HG03439 (cell line): ENCODE data around the gene SIX2.

ENCODE experiments used
- ATAC-seq: cut with Tn5 transposase; IDR thresholded peaks from one replicate; pipeline ENCODE4 v1.9.1; 2021; ENCODE audit warnings: mild to moderate bottlenecking, moderate library complexity; ENCODE audit not compliant: unreplicated experiment

Gene SIX2

DNA sequence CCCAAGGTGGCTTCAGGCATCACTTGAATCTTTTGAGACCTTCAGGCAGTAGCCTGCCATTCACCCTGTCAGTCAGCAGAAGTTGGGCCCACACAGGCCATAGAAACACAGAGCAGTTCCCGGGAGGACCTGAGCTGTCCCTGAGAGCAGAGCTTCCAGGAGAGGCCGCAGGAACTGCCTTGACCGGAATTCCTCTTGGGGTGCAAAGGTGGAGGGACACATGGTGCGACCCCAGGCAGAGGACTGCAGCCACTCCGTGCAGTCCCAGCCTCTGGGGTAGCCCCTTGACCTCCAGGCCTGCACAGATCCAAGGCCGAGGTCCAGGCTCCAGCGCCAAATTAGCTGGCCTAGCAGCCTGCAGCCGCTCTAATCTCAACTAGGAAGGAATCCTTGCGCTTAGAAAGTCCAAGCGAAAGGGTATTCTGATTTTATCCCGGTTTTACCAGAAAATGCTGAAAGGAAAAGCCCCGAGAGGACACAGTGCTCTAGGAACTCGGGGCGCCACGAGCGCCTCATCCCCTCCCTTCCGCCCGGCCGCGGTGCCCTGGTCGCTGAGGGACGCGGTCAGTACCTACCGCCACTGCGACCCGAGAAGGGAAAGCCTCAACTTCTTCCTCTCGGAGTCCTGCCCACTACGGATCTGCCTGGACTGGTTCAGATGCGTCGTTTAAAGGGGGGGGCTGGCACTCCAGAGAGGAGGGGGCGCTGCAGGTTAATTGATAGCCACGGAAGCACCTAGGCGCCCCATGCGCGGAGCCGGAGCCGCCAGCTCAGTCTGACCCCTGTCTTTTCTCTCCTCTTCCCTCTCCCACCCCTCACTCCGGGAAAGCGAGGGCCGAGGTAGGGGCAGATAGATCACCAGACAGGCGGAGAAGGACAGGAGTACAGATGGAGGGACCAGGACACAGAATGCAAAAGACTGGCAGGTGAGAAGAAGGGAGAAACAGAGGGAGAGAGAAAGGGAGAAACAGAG, 5.4 kb downstream of the SIX2 start:
- no peak for ATAC-seq

GRCh38 chr2:45002686-45003085, 6.6 kb downstream of the SIX2 start:
- ATAC-seq: no peak

GRCh38 chr2:45001869-45002385, 7.3 kb downstream of the SIX2 start:
- ATAC-seq: no peak

GRCh38 chr2:45000921-45001868, 8.1 kb downstream of the SIX2 start:
- no peak for ATAC-seq

- ATAC-seq: no peak
Measured at GRCh38 chr2:45000341-45000901, 8.8 kb downstream of the SIX2 start.

- no peak for ATAC-seq
Measured at GRCh38 chr2:44999540-44999939, 9.7 kb downstream of the SIX2 start.

DNA sequence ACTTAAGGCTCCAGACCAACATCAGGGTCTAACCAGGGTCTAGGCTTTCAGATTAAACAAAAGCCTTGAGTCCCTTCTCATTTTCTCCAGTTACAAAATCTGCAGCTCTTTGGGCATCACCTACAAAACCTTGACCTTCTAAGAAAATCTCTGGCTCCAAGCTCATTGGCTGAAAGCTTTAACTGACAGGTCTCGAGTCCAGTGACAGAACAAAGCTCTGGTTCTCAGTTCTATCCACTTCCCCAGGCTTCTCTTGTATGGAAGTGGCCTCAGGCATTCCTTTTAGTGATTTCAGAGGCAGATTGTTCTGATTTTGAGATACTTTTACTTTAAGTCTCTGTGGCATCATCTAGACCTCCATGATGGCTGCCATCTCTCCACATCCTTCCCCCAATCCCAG, 11.3 kb downstream of the SIX2 start:
- ATAC-seq: no peak

GRCh38 chr2:44996356-44996755, 12.9 kb downstream of the SIX2 start:
- no peak for ATAC-seq

DNA sequence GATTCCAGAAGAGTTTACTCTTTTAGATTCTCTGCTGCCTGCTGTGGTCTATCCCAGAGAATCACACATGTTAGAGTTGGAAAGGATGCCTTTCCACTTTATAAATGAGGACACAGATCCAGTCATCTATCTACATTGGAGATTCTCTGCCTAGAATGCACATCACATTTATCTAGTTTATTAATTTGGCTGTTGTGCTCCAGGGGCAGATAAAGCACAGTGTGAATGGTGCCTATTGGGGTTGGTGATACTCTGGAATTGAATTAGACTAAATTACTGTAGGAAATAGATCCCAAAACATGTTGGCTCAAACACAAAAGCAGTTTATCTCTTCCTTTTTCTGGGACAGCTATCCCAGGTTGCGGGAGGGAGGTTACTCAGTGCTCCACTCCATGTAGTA, 14.9 kb downstream of the SIX2 start:
- no peak for ATAC-seq

DNA sequence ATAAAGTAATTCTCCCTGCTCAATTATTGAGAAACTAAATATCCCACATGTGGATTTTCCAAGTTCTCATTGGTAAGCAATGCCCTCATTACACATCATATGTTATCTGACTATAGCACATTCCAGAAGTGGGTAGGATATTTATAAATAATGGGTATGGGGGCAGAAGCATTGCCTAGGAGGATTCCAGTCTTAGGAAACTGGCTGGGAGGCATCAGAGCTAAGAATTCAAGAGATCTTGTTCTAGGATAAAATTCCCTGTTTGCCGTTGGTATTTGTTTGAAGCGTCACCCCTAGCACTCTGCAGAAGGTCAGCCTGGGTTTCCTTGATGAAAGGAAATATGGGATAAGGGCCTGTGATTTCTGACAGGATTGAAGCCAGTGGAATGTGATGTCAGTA, 20.1 kb downstream of the SIX2 start:
- ATAC-seq: no peak

DNA sequence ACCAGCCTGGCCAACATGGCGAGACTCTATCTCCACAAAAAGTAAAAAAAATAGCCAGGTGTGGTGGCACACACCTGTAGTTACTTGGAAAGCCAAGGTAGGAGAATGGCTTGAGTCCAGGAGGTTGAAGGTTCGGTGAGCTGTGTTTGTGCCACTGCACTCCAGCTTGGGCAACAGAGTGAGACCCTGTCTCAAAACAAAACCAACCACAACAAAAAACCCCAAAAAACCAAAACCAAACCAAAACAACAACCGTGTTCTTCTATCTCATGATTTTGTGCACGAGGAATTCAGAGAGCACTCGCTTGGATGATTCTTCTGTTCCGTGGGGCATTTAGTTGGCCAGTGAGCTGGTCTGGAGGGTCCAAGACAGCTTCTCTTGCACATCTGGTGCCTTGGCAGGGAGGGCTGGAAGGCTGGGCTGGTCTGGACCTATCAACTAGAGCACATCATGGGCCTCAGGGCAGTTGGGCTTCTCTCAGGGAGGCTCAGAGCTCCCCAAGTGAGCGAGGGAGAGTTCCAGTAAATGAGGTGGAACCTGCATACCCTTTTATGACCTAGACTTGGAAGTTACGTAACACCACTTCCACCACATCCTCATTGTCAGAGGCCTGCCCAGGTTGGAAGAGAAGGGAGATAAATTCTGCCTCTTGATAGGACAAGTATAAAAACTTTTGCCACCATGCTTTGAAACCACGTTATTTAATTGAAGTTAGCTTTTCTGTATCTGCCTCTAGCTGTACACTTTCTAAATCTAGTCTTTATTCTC, 25.2 kb downstream of the SIX2 start:
- ATAC-seq: no peak

- ATAC-seq: no peak
Measured at GRCh38 chr2:44981714-44982108, 27.5 kb downstream of the SIX2 start.

DNA sequence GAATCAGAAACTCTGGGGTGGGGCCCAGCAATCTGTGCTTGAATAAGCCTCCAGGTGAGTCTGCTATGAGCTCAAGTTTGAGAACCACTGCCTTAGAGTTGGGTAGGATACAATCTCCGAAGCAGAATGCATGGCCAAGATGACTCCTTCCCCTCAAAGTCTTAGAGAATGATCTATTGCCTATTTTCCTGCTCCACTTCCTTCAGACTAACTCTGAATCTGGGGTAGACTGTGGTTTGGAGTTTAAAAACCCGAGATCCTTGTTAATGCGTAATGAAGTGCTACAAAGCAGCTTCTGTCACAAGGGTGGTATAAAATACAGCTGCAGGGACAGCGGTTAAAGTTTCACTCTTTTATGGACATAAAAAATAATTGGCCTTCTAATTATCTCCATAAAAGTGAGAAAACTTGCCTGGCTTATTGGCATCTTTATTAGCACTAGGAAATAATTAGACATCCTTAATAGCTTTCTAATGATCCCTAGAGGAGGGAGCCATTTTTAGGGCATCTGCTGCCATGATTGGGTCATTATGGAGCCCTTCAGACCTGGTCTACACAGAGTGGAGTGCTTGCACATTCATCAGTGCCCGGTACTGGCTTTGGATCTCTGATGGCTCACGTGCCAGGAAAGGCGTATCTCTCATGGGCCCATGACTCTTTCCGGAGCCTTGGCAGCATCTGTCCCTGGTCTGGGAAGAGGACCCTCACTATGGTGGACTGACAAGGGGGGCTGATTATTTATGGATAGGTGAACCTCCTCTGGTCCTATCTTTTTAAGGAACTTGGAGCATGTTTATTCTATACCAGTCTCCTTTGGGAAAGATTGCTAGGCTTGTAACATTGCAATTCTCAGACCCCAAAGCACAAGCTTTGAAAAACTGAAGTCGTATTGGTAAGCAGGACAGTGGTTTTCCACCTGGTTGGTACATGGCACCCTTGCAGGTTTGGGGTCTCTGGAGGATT, 28.2 kb downstream of the SIX2 start:
- no peak for ATAC-seq

GRCh38 chr2:44979581-44979980, 29.7 kb downstream of the SIX2 start:
- ATAC-seq: no peak

DNA sequence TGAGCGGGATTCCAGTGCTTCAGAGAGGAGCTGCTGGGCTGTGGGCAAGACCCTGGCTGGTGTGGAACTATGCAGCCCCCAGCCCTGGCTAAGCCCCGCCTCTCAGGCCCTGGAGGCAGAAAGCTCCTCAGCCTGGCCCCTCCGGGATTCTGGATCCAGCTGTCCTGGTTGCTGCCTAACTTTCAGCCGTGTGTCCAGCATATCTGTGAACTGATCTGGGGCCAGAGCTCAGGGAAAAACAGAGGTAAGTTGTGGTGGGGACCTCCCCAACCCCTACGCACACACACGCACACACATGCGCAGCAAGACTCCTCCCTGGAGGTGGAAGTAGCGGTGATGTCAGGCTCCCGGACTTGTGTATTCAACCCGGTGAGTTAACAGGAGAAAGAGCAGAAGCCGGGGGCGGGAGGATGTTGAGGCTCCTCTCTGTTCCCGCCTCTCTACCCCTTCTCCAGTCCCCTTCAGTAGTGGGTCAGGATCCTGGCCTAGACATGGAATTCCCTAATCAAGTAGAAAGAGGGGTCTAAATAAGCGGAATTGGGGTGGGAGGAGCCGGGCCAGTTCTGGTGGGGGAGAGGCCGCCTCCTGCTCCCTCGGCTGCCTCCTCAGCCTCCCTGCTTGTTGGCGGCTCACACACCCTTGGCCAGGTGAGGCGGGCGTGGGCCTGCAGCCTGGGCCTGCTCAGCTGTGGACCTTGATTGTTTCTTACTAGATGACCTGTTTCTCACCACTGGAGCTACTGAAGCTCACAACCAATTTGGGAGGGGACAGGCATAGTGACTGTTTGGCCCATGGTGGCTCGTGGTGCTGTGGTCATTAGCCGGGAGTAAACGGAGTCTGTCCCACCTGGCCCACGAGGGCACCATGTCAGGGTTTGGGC, 33.4 kb downstream of the SIX2 start:
- ATAC-seq: no peak

GRCh38 chr2:44974064-44974715, 35.1 kb downstream of the SIX2 start:
- no peak for ATAC-seq

GRCh38 chr2:44972771-44973535, 36.3 kb downstream of the SIX2 start:
- ATAC-seq: no peak
